HCT116 (cell line): Measurements from ENCODE around the gene APBA2.

Experiments used
- ELF1 ChIP-seq: IDR thresholded peaks from 2 replicates; pipeline ENCODE4 v1.6.1; 2012; ENCODE audit warnings: low read depth, borderline replicate concordance
- EZH2 ChIP-seq: fragments of 200-600 bp; sonication (generic); IDR thresholded peaks from 2 replicates; pipeline ENCODE4 v1.6.1; 2017; ENCODE audit warnings: antibody characterized with exemption, mixed run types
- POLR2AphosphoS5 ChIP-seq: IDR thresholded peaks from 2 replicates; pipeline ENCODE4 v1.6.1; 2011; ENCODE audit warnings: mild to moderate bottlenecking, low read depth, low read length, moderate library complexity
- RAD21 ChIP-seq: IDR thresholded peaks from 2 replicates; pipeline ENCODE4 v1.6.1; 2012; ENCODE audit warnings: low read depth, mild to moderate bottlenecking
- TCF7L2 ChIP-seq: IDR thresholded peaks from 2 replicates; pipeline ENCODE4 v1.7.0; 2011; ENCODE audit warnings: borderline replicate concordance, inconsistent platforms; ENCODE audit not compliant: insufficient read depth, insufficient read length; ENCODE audit errors: extremely low read depth
- TF ChIP-seq, protein P1 (sequence below), 3 experiments: fragments of 200-600 bp in 1 of 3; sonication (generic) in 1 of 3; IDR thresholded peaks in 2 of 3; conservative IDR thresholded peaks in 1 of 3; 2 replicates each; pipeline ENCODE4 v1.5.1; 2012 to 2017; ENCODE audit warnings: low read depth in 2 of 3, low read length in 2 of 3, antibody characterized with exemption in 1 of 3, borderline replicate concordance in 1 of 3, control low read depth in 1 of 3, mild to moderate bottlenecking in 1 of 3, mixed read lengths in 1 of 3, mixed run types in 1 of 3, moderate library complexity in 1 of 3; ENCODE audit not compliant: insufficient read depth in 1 of 3
- TF ChIP-seq, protein P2 (sequence below): IDR thresholded peaks from 2 replicates; pipeline ENCODE4 v1.6.1; 2012

DNA sequence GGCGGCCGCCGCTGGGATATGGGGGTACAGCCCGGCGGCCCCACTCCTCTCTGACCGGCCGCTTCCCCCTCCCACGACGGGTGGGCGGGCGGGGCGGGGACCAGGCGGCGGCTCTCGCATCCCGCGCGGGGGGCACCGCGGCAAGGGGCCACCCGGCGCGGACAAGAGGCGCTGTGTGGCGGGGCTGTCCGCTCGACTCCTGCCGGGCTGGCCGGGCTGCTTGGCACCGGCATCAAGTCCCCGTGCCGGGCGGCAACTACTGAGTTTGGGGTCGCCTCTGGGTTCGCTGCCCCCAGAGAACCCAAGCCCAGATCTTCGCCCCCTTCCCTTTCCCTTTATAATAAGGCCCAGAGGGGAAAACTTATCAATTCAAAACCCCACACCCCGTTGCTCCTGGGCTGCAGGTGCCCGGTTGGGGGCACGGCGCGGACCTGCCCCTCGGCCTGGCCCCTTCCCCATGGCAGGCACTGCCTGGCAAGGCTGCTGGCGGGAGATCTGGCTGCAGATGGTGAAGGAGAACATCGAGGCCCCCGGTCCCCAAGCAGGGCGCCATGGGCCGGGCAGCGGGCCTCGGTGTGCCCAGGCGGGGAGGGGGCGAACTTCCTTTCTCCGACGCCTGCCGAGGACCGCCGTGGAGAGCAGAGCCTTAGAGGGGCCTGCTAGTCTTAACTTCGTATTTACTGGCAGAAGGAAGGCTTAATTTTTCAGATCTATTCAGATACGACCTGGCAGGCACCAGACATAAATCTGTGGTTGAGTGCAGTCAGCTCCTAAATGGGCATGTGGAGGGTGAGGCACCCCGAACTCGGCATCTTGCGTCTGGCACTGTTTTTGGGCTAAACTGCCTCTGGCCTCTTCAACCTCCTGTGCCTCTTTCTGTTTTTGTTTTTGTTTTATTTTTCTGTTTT, 911 bp downstream of the APBA2 start:
- TF ChIP-seq, protein P1, sequence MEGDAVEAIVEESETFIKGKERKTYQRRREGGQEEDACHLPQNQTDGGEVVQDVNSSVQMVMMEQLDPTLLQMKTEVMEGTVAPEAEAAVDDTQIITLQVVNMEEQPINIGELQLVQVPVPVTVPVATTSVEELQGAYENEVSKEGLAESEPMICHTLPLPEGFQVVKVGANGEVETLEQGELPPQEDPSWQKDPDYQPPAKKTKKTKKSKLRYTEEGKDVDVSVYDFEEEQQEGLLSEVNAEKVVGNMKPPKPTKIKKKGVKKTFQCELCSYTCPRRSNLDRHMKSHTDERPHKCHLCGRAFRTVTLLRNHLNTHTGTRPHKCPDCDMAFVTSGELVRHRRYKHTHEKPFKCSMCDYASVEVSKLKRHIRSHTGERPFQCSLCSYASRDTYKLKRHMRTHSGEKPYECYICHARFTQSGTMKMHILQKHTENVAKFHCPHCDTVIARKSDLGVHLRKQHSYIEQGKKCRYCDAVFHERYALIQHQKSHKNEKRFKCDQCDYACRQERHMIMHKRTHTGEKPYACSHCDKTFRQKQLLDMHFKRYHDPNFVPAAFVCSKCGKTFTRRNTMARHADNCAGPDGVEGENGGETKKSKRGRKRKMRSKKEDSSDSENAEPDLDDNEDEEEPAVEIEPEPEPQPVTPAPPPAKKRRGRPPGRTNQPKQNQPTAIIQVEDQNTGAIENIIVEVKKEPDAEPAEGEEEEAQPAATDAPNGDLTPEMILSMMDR (IDR thresholded peaks at IDR 0.05 in 2 of 3, conservative IDR thresholded peaks at IDR 0.05 in 1 of 3; ENCODE audit: borderline replicate concordance in 1 of 3, insufficient read depth in 1 of 3, low read depth in 2 of 3, low read length in 2 of 3) = no peak
- TF ChIP-seq TCF7L2 (no peak), RAD21 (no peak), ELF1 (no peak), POLR2AphosphoS5 (no peak), EZH2 (no peak)
- TF ChIP-seq, protein P2, sequence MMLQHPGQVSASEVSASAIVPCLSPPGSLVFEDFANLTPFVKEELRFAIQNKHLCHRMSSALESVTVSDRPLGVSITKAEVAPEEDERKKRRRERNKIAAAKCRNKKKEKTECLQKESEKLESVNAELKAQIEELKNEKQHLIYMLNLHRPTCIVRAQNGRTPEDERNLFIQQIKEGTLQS = no peak
